Urinary bladder (tissue), 2 donors: ENCODE results near the gene B3GALNT1. TPM values are rescaled to one million over a fixed set of nuclear protein-coding genes. Genes with fewer than 3 reads are reported as not detected.

Experiments
- polyA plus RNA-seq: library from polyadenylated mRNA; stranded (reverse); fragments of 200-250 nt; gene quantifications from one replicate; pipeline ENCODE4 v1.2.3, GENCODE V29; 2013
- total RNA-seq: library from RNA; depleted of rRNA; stranded (reverse); fragments of >200 nt; gene quantifications from one replicate; pipeline ENCODE4 v1.2.3, GENCODE V29; 2014
- donor health status: healthy.

Gene B3GALNT1
- total and polyA plus RNA-seq, 2 donors: 10.7 to 37.5 TPM

Other genes with a start within 250 kb of the B3GALNT1 start
- 106 TPM for gene NMD3, start 116.0 kb upstream of the B3GALNT1 start, total RNA-seq
- gene NMD3, start 116.0 kb upstream of the B3GALNT1 start, polyA plus RNA-seq: 37.4 TPM